Panc1 (cell line): Measurements from ENCODE around the gene BBS9. TPM values are rescaled to one million over a fixed set of nuclear protein-coding genes. Genes with fewer than 3 reads are reported as not detected.

Experiments
- ATAC-seq: fragments of 200-7000 bp; cut with Tn5 transposase; 2 replicates; pipeline ENCODE4 v1.9.1; 2020; ENCODE audit warnings: mild to moderate bottlenecking, moderate library complexity
- BruUV-seq: library from RNA; stranded (reverse); fragments of 400-500 nt; replicated peaks from 2 replicates; lab custom pipeline; 2021; lab: Mats Ljungman, UMichigan
- CTCF ChIA-PET: fragments of 300-600 bp; sonication (Branson Sonifier 250); formaldehyde crosslinking; loops from one replicate; lab custom pipeline; 2022; ENCODE audit warnings: antibody characterized with exemption; lab: Charles Lee
- POLR2A ChIA-PET: fragments of 300-600 bp; sonication (Branson Sonifier 250); formaldehyde crosslinking; loops from one replicate; lab custom pipeline; 2022; ENCODE audit warnings: antibody characterized with exemption; lab: Charles Lee
- DNase-seq: peaks from one replicate; pipeline ENCODE4 v3.0.0-alpha.2; 2010; ENCODE audit warnings: low read depth, low spot score
- H3K27ac ChIP-seq: 2 replicates; pipeline ENCODE4 v1.5.1; 2011; ENCODE audit warnings: mild to moderate bottlenecking, low read length, inconsistent platforms
- H3K27me3 ChIP-seq: fragments of 200-500 bp; sonication (Bioruptor generic); 2 replicates; pipeline ENCODE4 v1.6.0; 2014; ENCODE audit warnings: low read length, inconsistent platforms; ENCODE audit not compliant: control insufficient read depth, insufficient read depth
- H3K36me3 ChIP-seq: fragments of 200-500 bp; sonication (Bioruptor generic); 2 replicates; pipeline ENCODE4 v1.5.1; 2014; ENCODE audit warnings: inconsistent platforms, mild to moderate bottlenecking, low read length, moderate library complexity; ENCODE audit not compliant: control insufficient read depth, insufficient read depth
- H3K4me1 ChIP-seq: 2 replicates; pipeline ENCODE4 v1.5.1; 2011; ENCODE audit warnings: inconsistent platforms, mild to moderate bottlenecking, low read length, moderate library complexity; ENCODE audit not compliant: control insufficient read depth, insufficient read depth
- H3K4me3 ChIP-seq, 2 experiments: 2 replicates each; pipeline ENCODE4 v1.5.1; 2011 to 2012; ENCODE audit warnings: low read depth in 2 of 2, low read length in 2 of 2, mild to moderate bottlenecking in 2 of 2, inconsistent platforms in 1 of 2, moderate library complexity in 1 of 2
- H3K9me3 ChIP-seq: fragments of 200-500 bp; sonication (Bioruptor generic); 2 replicates; pipeline ENCODE4 v1.5.1; 2014; ENCODE audit warnings: low read depth, mild to moderate bottlenecking, inconsistent platforms, low read length, moderate library complexity; ENCODE audit not compliant: control insufficient read depth, insufficient read depth
- POLR2AphosphoS5 ChIP-seq: IDR thresholded peaks from 2 replicates; pipeline ENCODE4 v1.6.1; 2012; ENCODE audit warnings: mild to moderate bottlenecking, low read depth, low read length, moderate library complexity
- SIN3A ChIP-seq: IDR thresholded peaks from 2 replicates; pipeline ENCODE4 v1.6.1; 2012; ENCODE audit warnings: low read depth, mild to moderate bottlenecking, low read length, moderate library complexity, borderline replicate concordance; ENCODE audit not compliant: insufficient read depth
- TCF7L2 ChIP-seq: IDR thresholded peaks from 2 replicates; pipeline ENCODE4 v1.6.1; 2011; ENCODE audit warnings: mild to moderate bottlenecking, low read depth, low read length, inconsistent platforms
- in situ Hi-C: cut with HindIII; loops from 2 replicates; pipeline ENCODE4 v1.10.0; 2016; ENCODE audit warnings: low sequenced_read_pairs, low pct_unique_long_range_greater_than_20kb
- intact Hi-C: fragments of 100-400 bp; cut with micrococcal nuclease; formaldehyde crosslinking; loops from one replicate; pipeline ENCODE4 v1.10.0; 2022; ENCODE audit not compliant: unreplicated experiment
- total RNA-seq: library from RNA; stranded (reverse); gene quantifications from one replicate; pipeline ENCODE4 v1.2.1, GENCODE V29; 2021; ENCODE audit not compliant: unreplicated experiment
- TF ChIP-seq, protein P1 (sequence below), 2 experiments: IDR thresholded peaks; 2 replicates each; pipeline ENCODE4 v1.6.1; 2011 to 2012; ENCODE audit warnings: low read depth in 2 of 2, control low read depth in 1 of 2, low read length in 1 of 2, mild to moderate bottlenecking in 1 of 2, moderate library complexity in 1 of 2; ENCODE audit not compliant: insufficient read depth in 1 of 2
- TF ChIP-seq, protein P2 (sequence below): fragments of 450-650 bp; IDR thresholded peaks from 2 replicates; pipeline ENCODE4 v1.5.1; 2017; ENCODE audit warnings: mild to moderate bottlenecking

BBS9 gene
- total RNA-seq, 1 experiment from 2014 or later = 6.9 TPM

DNA sequence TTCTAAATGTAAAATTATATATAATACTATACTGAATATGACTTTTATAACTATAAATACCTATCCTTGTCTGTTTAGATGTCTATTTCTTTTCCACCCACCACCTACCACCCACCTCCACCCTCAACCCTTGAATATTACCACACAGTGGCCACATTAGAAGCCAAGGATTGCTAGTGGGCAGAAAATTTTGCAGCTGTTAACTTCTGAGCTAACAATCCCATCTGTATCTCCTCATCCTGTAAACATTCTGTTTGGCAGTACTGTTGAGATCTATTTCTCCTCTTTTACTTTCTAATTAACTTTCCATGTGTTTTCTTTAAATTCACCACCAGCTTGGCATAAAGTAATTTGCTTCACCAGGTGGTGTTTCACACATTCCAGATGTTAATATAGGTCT lies 494.9 kb downstream of the BBS9 start:
- Histone ChIP-seq H3K27me3 (no peaks in the 10 kb centered on the region), H3K4me1 (no peaks in the 10 kb centered on the region), H3K27ac (no peak overlapping the region), H3K4me3 (no peak overlapping the region), H3K36me3 (no peaks in the 10 kb centered on the region), H3K9me3 (no peaks in the 10 kb centered on the region)
- BruUV-seq = no TSS peak
- TF ChIP-seq TCF7L2 = no peak
- POLR2A ChIA-PET = no interaction called here
- intact Hi-C loops = no loop called here
- in situ Hi-C loops = no loop called here
- CTCF ChIA-PET = no interaction called here
- ATAC-seq (no peak), DNase-seq (no peak)

DNA sequence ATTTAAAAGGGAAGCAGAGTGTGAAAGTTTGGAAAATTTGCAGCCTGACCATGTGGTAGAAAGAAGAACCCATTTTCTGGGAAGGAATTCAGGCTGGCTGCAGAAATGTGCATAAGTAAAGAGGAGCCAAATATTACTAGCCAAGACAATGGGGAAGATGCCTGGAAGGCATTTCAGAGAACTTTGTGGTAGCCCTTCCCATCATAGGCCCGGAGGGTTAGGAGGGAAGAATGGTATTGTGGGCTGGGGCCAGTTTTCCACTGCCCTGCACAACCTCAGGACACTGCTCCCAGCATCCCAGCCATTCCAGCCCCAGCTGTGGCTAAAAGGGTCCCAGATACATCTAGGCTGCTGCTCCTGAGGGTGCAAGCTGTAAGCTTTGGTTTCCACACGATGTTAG lies 497.5 kb downstream of the BBS9 start:
- no peak overlapping the region for H3K4me3 ChIP-seq
- POLR2A ChIA-PET = no interaction called here
- DNase-seq (no peak), ATAC-seq (no peak)
- in situ Hi-C loops (no loop called here), intact Hi-C loops (no loop called here)
- no peaks in the 10 kb centered on the region for H3K27me3 ChIP-seq
- no peaks in the 10 kb centered on the region for H3K4me1 ChIP-seq
- H3K36me3 ChIP-seq = no peaks in the 10 kb centered on the region
- H3K27ac ChIP-seq = no peak overlapping the region
- TF ChIP-seq TCF7L2 = no peak
- no peak for TF ChIP-seq SIN3A
- TF ChIP-seq, protein P1, sequence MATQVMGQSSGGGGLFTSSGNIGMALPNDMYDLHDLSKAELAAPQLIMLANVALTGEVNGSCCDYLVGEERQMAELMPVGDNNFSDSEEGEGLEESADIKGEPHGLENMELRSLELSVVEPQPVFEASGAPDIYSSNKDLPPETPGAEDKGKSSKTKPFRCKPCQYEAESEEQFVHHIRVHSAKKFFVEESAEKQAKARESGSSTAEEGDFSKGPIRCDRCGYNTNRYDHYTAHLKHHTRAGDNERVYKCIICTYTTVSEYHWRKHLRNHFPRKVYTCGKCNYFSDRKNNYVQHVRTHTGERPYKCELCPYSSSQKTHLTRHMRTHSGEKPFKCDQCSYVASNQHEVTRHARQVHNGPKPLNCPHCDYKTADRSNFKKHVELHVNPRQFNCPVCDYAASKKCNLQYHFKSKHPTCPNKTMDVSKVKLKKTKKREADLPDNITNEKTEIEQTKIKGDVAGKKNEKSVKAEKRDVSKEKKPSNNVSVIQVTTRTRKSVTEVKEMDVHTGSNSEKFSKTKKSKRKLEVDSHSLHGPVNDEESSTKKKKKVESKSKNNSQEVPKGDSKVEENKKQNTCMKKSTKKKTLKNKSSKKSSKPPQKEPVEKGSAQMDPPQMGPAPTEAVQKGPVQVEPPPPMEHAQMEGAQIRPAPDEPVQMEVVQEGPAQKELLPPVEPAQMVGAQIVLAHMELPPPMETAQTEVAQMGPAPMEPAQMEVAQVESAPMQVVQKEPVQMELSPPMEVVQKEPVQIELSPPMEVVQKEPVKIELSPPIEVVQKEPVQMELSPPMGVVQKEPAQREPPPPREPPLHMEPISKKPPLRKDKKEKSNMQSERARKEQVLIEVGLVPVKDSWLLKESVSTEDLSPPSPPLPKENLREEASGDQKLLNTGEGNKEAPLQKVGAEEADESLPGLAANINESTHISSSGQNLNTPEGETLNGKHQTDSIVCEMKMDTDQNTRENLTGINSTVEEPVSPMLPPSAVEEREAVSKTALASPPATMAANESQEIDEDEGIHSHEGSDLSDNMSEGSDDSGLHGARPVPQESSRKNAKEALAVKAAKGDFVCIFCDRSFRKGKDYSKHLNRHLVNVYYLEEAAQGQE (IDR thresholded peaks at IDR 0.05; ENCODE audit: insufficient read depth in 1 of 2, low read depth in 2 of 2, low read length in 1 of 2) = no peak
- TF ChIP-seq POLR2AphosphoS5 = no peak
- TF ChIP-seq, protein P2, sequence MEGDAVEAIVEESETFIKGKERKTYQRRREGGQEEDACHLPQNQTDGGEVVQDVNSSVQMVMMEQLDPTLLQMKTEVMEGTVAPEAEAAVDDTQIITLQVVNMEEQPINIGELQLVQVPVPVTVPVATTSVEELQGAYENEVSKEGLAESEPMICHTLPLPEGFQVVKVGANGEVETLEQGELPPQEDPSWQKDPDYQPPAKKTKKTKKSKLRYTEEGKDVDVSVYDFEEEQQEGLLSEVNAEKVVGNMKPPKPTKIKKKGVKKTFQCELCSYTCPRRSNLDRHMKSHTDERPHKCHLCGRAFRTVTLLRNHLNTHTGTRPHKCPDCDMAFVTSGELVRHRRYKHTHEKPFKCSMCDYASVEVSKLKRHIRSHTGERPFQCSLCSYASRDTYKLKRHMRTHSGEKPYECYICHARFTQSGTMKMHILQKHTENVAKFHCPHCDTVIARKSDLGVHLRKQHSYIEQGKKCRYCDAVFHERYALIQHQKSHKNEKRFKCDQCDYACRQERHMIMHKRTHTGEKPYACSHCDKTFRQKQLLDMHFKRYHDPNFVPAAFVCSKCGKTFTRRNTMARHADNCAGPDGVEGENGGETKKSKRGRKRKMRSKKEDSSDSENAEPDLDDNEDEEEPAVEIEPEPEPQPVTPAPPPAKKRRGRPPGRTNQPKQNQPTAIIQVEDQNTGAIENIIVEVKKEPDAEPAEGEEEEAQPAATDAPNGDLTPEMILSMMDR = no peak
- CTCF ChIA-PET = no interaction called here
- no peaks in the 10 kb centered on the region for H3K9me3 ChIP-seq
- no TSS peak for BruUV-seq

DNA sequence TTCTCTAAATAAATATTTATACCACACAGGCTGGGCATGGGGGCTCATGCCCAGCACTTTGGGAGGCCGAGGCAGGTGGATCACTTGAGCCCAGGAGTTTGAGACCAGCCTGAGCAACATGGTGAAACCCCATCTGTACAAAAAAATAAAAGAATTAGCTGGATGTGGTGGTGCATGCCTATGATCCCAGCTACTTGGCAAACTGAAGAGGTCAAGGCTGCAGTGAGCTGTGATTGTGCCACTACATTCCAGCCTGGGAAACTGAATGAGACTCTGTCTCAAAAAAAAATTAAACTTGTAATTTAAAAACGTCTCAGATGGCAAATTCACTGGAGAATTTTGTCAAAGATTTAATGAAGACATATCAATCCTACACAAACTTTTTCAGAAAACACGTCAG lies 498.4 kb downstream of the BBS9 start:
- intact Hi-C loops = no loop called here
- Histone ChIP-seq H3K27ac (no peak overlapping the region), H3K36me3 (no peaks in the 10 kb centered on the region), H3K4me3 (no peak overlapping the region), H3K27me3 (no peaks in the 10 kb centered on the region), H3K9me3 (no peaks in the 10 kb centered on the region), H3K4me1 (no peaks in the 10 kb centered on the region)
- TF ChIP-seq POLR2AphosphoS5 (no peak), SIN3A (no peak), TCF7L2 (no peak)
- TF ChIP-seq, protein P1 (IDR thresholded peaks at IDR 0.05; ENCODE audit: insufficient read depth in 1 of 2, low read depth in 2 of 2, low read length in 1 of 2) = no peak
- TF ChIP-seq, protein P2 = no peak
- ATAC-seq (no peak), DNase-seq (no peak)
- no TSS peak for BruUV-seq
- POLR2A ChIA-PET = no interaction called here
- CTCF ChIA-PET = no interaction called here
- in situ Hi-C loops = no loop called here
